Suprapubic skin (tissue), 4 donors: ENCODE measurements around the gene DIRAS1. TPM values are rescaled to one million over a fixed set of nuclear protein-coding genes. Genes with fewer than 3 reads are reported as not detected.

Source experiments
- DNase-seq, 2 donors: peaks; one replicate each; pipeline ENCODE4 v3.0.0-alpha.2; 2019; ENCODE audit warnings: low spot score in 2 of 2
- H3K27ac ChIP-seq: fragments of 200-600 bp; sonication (generic); one replicate; pipeline ENCODE4 v1.5.1; 2019
- H3K27me3 ChIP-seq: fragments of 200-600 bp; sonication (generic); one replicate; pipeline ENCODE4 v1.5.1; 2019
- H3K36me3 ChIP-seq: fragments of 200-600 bp; sonication (generic); one replicate; pipeline ENCODE4 v1.5.1; 2019
- H3K4me1 ChIP-seq: fragments of 200-600 bp; sonication (generic); one replicate; pipeline ENCODE4 v1.5.1; 2019
- H3K4me3 ChIP-seq: fragments of 200-600 bp; sonication (generic); one replicate; pipeline ENCODE4 v1.5.1; 2019; ENCODE audit warnings: mild to moderate bottlenecking
- H3K9me3 ChIP-seq: fragments of 200-600 bp; sonication (generic); one replicate; pipeline ENCODE4 v1.5.1; 2019
- CTCF ChIP-seq, 2 donors: fragments of 200-600 bp in 1 of 2; fragments of 450-650 bp in 1 of 2; sonication (generic) in 1 of 2; IDR thresholded peaks; one replicate each; pipeline ENCODE4 v1.5.1; 2016 to 2019; ENCODE audit warnings: antibody characterized with exemption in 2 of 2, mild to moderate bottlenecking in 1 of 2, moderate library complexity in 1 of 2
- EP300 ChIP-seq: sonication (generic); formaldehyde crosslinking; IDR thresholded peaks from one replicate; pipeline ENCODE4 v1.6.1; 2017; ENCODE audit warnings: antibody characterized with exemption
- POLR2A ChIP-seq, 2 donors: fragments of 450-650 bp; IDR thresholded peaks; one replicate each; pipeline ENCODE4 v1.6.1; 2017; ENCODE audit warnings: antibody characterized with exemption in 2 of 2, mild to moderate bottlenecking in 2 of 2, moderate library complexity in 2 of 2
- POLR2AphosphoS5 ChIP-seq, 3 donors: sonication (generic); formaldehyde crosslinking; IDR thresholded peaks; one replicate each; pipeline ENCODE4 v1.6.1; 2017; ENCODE audit warnings: antibody characterized with exemption in 3 of 3
- WGBS: methylation state at CpG from one replicate; pipeline ENCODE4 v1.1.5; 2018; 5-methylcytosine and 5-hydroxymethylcytosine counted together
- total RNA-seq, 4 donors: library from RNA; depleted of rRNA; stranded (reverse); fragments of >200 nt; gene quantifications; one replicate each; pipeline ENCODE4 v1.1.0, GENCODE V29; 2016

DIRAS1 gene
- total RNA-seq, 4 donors from 2014 or later = 0.68 to 4.5 (median 2.1) TPM

- peaks cover 42% of the 10 kb centered on the region for H3K27me3 ChIP-seq
Measured at GRCh38 chr19:2719232-2719735, 1.9 kb downstream of the DIRAS1 start.

GRCh38 chr19:2717638-2718541 is 3.3 kb downstream of the DIRAS1 start:
- DNase-seq = no peak
- H3K36me3 ChIP-seq = no peaks in the 10 kb centered on the region
- peaks cover 27% of the 10 kb centered on the region for H3K4me1 ChIP-seq
- H3K27me3 ChIP-seq = peaks cover 40% of the 10 kb centered on the region
- H3K4me3 ChIP-seq = no peak overlapping the region
- no peak overlapping the region for H3K27ac ChIP-seq
- peaks cover 7% of the 10 kb centered on the region for H3K9me3 ChIP-seq
- 87% methylated on average over 31 of the region's 52 CpGs for WGBS
- no peak for TF ChIP-seq POLR2AphosphoS5 (IDR thresholded peaks at IDR 0.05)

More at GRCh38 chr19:2719232-2719735, 1.9 kb downstream of the DIRAS1 start:
- Histone ChIP-seq H3K4me1 (peaks cover 38% of the 10 kb centered on the region), H3K4me3 (no peak overlapping the region), H3K9me3 (peaks cover 7% of the 10 kb centered on the region), H3K36me3 (no peaks in the 10 kb centered on the region), H3K27ac (no peak overlapping the region)
- TF ChIP-seq CTCF (IDR thresholded peaks at IDR 0.05) (no peak), POLR2A (IDR thresholded peaks at IDR 0.05) (no peak), POLR2AphosphoS5 (IDR thresholded peaks at IDR 0.05) (no peak), EP300 (no peak)
- 55% methylated on average over 6 of the region's 7 CpGs for WGBS
- DNase-seq = no peak

DNA sequence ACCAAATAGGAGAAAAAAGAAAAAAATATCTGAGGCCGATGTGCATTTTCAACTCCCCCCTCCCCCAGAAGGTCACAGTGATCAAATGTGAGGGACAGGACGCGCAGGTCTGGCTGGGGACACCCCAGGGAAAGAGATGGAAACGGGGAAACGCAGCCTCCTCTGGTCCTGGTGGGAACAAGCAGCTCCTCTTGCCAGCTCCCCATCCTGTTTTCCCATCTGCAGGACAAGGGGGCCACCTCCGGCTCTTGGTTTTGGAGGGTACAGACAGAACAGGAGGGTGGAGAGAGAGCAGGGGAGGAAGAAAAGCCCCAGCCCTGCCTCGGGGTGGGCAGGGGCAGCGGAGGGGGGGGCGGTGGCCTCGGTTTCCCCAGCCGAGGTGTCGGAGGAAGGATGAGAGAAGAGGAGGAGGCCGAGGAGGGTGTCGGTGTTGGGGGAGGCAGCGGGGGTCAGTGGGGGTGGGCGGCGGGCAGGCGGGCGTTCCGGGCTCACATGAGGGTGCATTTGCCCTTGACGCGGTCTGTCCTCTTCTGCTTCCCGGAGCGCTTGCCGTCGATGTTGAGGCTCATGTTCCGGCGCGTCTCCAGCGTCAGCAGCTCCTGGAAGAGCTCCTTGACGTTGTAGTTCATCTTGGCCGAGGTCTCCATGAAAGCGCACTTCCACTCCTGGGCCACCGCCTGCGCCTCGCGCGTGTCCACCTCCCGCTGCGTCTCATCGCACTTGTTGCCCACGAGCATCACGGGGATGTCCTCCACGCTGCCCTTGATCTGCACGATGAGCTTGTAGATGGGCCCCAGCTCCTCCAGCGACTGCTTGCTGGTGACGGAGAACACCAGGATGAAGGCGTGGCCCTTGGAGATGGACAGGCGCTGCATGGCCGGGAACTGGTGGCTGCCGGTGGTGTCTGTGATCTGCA is 4.2 kb downstream of the DIRAS1 start:
- Histone ChIP-seq H3K36me3 (no peaks in the 10 kb centered on the region), H3K9me3 (peaks cover 7% of the 10 kb centered on the region), H3K27ac (no peak overlapping the region), H3K27me3 (peaks cover 31% of the 10 kb centered on the region), H3K4me1 (peaks cover 20% of the 10 kb centered on the region), H3K4me3 (no peak overlapping the region)
- WGBS = 90% methylated on average over 48 of the region's 51 CpGs
- DNase-seq = no peak
- TF ChIP-seq POLR2AphosphoS5 (IDR thresholded peaks at IDR 0.05) (no peak), EP300 (no peak)

DNA sequence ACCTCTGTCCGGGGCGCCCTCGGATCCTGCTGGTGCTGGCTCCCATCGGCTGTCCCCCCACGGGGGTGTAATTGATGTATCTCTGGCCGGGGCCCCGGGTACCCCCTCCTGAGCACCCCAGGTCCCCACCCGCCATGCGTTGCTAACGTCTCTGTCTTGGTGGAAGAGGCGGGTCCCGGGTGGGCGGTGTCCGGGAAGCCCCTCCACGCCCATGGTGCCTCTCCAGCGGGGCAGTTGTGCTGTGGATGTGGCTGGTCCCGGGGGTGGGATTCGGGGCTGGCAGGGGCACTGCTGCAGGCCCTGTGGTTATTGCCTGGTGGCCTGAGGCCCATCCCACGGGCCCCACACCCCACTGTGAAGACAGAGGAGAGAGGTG is 4.9 kb downstream of the DIRAS1 start:
- H3K9me3 ChIP-seq = peaks cover 7% of the 10 kb centered on the region
- H3K27me3 ChIP-seq = peaks cover 25% of the 10 kb centered on the region
- TF ChIP-seq POLR2A (IDR thresholded peaks at IDR 0.05) = no peak
- no peak for TF ChIP-seq CTCF (IDR thresholded peaks at IDR 0.05)
- no peak for TF ChIP-seq EP300
- no peak for TF ChIP-seq POLR2AphosphoS5 (IDR thresholded peaks at IDR 0.05)
- H3K36me3 ChIP-seq = no peaks in the 10 kb centered on the region
- H3K27ac ChIP-seq = no peak overlapping the region
- peaks cover 14% of the 10 kb centered on the region for H3K4me1 ChIP-seq
- 100% methylated on average over 2 of the region's 19 CpGs for WGBS
- H3K4me3 ChIP-seq = no peak overlapping the region
- DNase-seq = no peak

GRCh38 chr19:2715470-2716274 is 5.5 kb downstream of the DIRAS1 start:
- H3K9me3 ChIP-seq = peaks cover 7% of the 10 kb centered on the region
- peaks cover 21% of the 10 kb centered on the region for H3K27me3 ChIP-seq
- peaks cover 9% of the 10 kb centered on the region for H3K4me1 ChIP-seq
- no peaks in the 10 kb centered on the region for H3K36me3 ChIP-seq
- H3K4me3 ChIP-seq = no peak overlapping the region
- DNase-seq = no peak
- TF ChIP-seq POLR2AphosphoS5 (IDR thresholded peaks at IDR 0.05) (no peak), POLR2A (IDR thresholded peaks at IDR 0.05) (no peak), CTCF (IDR thresholded peaks at IDR 0.05) (no peak), EP300 (no peak)
- WGBS = 94% methylated on average over 9 of the region's 12 CpGs
- no peak overlapping the region for H3K27ac ChIP-seq
